GM19193 (cell line): ENCODE data around the gene AGFG1.
"Not testable (repeated sequence)": the region's sequence is repeated elsewhere in the genome, so short reads cannot be mapped to it uniquely, and the experiment has no call there.

ENCODE experiments used
- POLR2A ChIP-seq: IDR thresholded peaks from 4 replicates; pipeline ENCODE4 v1.6.1; 2011; ENCODE audit not compliant: insufficient read depth, insufficient read length; ENCODE audit errors: extremely low read depth

AGFG1 gene

DNA sequence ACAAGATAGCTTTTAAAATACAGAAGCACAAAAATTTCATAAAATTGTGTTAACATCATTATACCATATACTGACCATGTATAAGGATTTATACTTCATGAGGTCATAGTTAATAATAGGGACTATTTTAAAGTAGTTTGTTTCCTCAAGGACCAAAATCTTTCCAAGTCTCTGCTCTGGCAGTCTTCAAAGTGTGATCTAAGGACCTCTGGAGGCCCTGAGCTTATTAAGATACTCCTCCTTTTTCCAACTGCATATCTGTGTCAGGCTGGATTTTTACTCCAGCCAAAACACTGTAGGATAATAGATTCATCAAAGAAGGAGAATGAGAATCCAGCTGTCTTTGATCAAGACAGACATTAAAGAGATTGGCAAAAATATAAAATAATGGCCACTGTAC lies 125.1 kb downstream of the AGFG1 start:
- TF ChIP-seq POLR2A, result no peak

DNA sequence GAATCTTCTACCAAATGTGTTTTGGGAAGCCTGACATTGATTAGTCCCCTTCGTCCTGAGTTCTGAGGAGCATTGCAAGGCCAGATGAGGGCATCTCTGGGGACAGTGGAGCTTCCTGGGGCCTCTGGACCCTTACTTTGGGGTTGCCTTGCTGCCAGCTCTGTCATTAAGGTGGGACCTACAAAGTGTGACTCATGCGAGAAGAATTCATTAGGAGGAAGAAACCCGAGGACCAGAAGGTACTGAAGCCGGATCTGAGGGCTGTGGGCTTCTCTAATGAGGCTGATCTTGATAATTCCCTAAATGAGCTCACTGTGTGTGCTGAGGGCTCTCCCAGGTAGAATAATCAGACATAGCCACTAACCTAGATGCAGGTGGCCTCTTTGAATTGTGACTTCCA lies 126.0 kb downstream of the AGFG1 start:
- TF ChIP-seq POLR2A, result no peak

DNA sequence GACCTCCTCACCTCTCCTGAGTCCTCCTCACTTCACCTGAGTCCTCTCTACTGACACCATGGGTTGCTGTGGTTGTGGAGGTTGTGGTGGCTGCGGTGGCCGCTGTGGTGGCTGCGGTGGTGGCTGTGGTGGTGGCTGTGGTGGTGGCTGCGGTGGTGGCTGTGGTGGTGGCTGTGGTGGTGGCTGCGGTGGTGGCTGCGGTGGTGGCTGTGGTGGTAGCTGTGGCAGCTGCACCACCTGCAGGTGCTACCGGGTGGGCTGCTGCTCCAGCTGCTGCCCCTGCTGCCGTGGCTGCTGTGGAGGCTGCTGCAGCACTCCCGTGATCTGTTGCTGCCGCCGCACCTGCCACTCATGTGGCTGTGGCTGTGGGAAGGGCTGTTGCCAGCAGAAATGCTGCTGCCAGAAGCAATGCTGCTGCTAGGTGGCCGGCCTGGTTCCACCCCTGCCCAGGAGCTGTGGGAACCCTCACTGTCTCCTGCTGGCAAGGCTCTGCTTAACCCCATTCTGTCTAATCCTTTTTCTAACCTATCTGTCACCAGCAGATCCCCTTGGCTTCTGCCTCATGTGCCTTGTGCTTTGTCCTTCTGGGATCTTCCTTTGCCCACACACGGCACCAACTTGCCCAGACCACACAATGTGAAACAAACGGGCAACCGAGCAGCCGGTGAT lies 127.0 kb downstream of the AGFG1 start, which contains the start of gene SCYGR2:
Gene SCYGR2 (plus strand): TSS at position 59 of the 669 bp plus-strand sequence. CDS start 0 bp downstream, at position 59.
- not testable (repeated sequence) for TF ChIP-seq POLR2A

DNA sequence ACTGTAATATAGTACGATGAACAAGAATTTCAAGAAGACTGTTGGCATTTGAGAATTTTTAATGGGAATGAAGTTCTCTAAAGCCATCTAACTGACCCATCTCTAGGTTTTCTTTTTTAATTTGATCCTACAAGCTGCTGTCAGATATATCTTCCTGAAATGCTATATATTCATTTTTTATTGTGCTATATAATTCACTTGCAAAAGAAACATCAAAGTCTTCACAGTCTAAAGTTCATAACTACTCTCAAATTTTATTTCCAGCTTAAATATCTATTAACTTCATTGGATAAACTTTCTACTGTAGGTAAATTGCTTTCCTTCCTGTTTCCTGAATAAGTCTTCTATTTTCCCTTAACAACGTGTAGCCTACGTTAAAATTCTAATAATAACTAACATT lies 130.4 kb downstream of the AGFG1 start:
- TF ChIP-seq POLR2A, result no peak

DNA sequence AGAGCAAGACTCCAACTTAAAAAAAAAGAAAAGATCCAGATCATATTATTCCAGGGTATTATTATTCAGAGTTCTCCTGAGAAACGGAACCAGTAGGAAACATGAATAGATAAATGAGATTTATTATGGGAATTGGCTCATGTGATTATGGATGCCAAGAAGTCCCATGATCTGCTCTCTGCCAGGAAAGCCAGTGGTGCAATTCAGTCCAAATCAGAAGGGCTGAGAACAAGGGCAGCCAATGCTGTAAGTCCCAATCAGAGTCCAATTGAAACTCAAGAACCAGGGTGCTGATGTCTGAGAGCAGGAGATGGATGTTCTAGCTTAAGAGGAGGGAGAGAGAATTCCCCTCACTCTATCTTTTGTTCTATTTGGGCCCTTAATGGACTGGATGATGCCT lies 134.5 kb downstream of the AGFG1 start:
- no peak for TF ChIP-seq POLR2A

DNA sequence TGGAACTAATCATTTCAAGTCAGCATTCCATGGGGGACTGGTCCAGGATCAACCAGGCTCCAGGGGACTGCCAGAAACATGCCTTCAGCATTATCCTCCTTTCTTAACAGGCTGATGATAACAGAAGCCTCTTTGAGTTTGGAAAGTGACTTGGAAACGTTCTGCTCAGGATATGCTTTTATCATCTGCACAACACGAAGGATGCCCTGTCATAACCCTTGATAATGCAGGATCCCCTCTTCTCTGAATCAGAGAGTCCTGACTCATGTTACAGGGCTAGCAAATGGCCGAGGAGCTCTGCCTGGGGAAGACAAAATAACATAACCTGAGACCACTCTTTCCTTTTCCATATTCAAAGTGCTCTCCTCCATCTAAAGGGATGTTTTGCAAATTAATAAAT lies 136.0 kb downstream of the AGFG1 start:
- TF ChIP-seq POLR2A, result no peak

DNA sequence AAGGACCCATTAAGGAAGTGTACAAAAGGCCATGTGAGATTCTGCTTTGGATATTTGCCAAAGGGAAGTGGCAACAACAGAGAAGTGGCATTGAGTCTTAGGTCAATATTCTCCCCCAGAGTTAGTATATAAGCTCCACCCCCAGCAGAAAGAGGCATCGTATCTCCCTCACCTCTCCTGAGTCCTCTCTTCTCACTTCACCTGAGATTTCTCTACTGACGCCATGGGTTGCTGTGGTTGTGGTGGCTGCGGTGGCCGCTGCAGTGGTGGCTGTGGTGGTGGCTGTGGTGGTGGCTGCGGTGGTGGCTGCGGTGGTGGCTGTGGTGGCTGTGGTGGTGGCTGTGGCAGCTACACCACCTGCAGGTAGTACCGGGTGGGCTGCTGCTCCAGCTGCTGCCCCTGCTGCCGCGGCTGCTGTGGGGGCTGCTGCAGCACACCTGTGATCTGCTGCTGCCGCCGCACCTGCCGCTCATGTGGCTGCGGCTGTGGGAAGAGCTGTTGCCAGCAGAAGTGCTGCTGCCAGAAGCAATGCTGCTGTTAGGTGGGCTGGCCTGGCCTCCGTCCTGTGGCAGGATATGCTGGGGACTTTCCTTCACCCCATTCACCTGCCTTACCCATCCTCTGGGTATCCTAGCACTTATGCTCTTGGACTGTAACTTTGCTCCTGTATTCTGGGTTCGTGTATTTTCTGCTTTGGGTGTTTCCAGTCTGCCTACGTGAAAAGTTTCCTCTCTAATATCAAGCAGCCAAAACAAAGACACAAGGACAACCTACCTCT lies 136.8 kb downstream of the AGFG1 start:
- TF ChIP-seq POLR2A, result no peak

DNA sequence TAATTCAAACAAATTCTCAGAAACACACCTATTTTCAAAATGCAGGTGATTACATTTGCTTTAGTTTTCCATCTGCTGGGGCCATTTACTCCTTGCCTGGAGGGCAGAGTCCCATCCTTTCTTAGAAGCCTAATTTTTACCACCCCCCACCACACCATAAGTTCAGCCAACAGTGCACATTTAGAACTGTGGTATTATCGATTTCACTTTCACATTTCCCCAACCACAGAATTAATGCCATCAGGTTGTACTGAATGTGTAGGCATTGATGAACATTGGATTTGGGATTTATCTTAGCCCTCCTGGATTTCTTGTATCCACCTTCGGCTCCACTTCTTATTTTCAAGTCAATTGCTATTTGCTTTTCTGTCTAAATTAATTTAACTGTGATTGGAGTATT lies 138.2 kb downstream of the AGFG1 start:
- TF ChIP-seq POLR2A, result no peak
